MM.1S (cell line): Measurements from ENCODE around the gene CLCNKB.
"Not testable (repeated sequence)": the region's sequence is repeated elsewhere in the genome, so short reads cannot be mapped to it uniquely, and the experiment has no call there.

Source experiments
- DNase-seq: peaks from one replicate; pipeline ENCODE4 v3.0.0-alpha.2; 2015
- H2AFZ ChIP-seq: fragments of 300-600 bp; sonication (generic); 2 replicates; pipeline ENCODE4 v1.6.0; 2016; ENCODE audit warnings: antibody characterized with exemption, low read length
- H3F3A ChIP-seq: fragments of 300-600 bp; sonication (generic); 2 replicates; pipeline ENCODE4 v1.6.1; 2016; ENCODE audit warnings: mild to moderate bottlenecking, antibody characterized with exemption, low read length, moderate library complexity, mixed read lengths; ENCODE audit not compliant: insufficient read depth
- H3K27ac ChIP-seq: fragments of 300-600 bp; sonication (generic); 2 replicates; pipeline ENCODE4 v1.5.1; 2016; ENCODE audit warnings: mild to moderate bottlenecking, low read length
- H3K27me3 ChIP-seq: fragments of 300-600 bp; sonication (generic); replicated peaks from 2 replicates; pipeline ENCODE4 v1.6.0; 2016; ENCODE audit warnings: low read length; ENCODE audit not compliant: insufficient read depth
- H3K36me3 ChIP-seq: fragments of 300-600 bp; sonication (generic); replicated peaks from 2 replicates; pipeline ENCODE4 v1.6.1; 2016; ENCODE audit warnings: mild to moderate bottlenecking, low read length, mixed read lengths; ENCODE audit not compliant: insufficient read depth
- H3K4me1 ChIP-seq: fragments of 300-600 bp; sonication (generic); 2 replicates; pipeline ENCODE4 v1.6.1; 2016; ENCODE audit warnings: low read length, mixed read lengths
- H3K4me2 ChIP-seq: fragments of 300-600 bp; sonication (generic); 2 replicates; pipeline ENCODE4 v1.6.0; 2016; ENCODE audit warnings: low read depth, low read length
- H3K4me3 ChIP-seq: fragments of 300-600 bp; sonication (generic); 2 replicates; pipeline ENCODE4 v1.5.1; 2016; ENCODE audit warnings: low read length, mixed read lengths
- H3K79me2 ChIP-seq: fragments of 300-600 bp; sonication (generic); 2 replicates; pipeline ENCODE4 v1.6.1; 2016; ENCODE audit warnings: mixed run types, low read length, mixed read lengths
- H3K9ac ChIP-seq: fragments of 300-600 bp; sonication (generic); 2 replicates; pipeline ENCODE4 v1.6.1; 2016; ENCODE audit warnings: low read length, mixed read lengths
- H3K9me2 ChIP-seq: fragments of 300-600 bp; sonication (generic); replicated peaks from 2 replicates; pipeline ENCODE4 v1.6.1; 2016; ENCODE audit warnings: mild to moderate bottlenecking, low read length, mixed read lengths; ENCODE audit not compliant: insufficient read depth
- H3K9me3 ChIP-seq: fragments of 300-600 bp; sonication (generic); replicated peaks from 2 replicates; pipeline ENCODE4 v1.6.1; 2016; ENCODE audit warnings: mild to moderate bottlenecking, low read length, mixed read lengths; ENCODE audit not compliant: insufficient read depth
- H4K20me1 ChIP-seq: fragments of 300-600 bp; sonication (generic); 2 replicates; pipeline ENCODE4 v1.6.1; 2016; ENCODE audit warnings: mild to moderate bottlenecking, low read length, moderate library complexity, mixed read lengths; ENCODE audit not compliant: insufficient read depth
- CTCF ChIP-seq: fragments of 300-600 bp; sonication (generic); IDR thresholded peaks from 2 replicates; pipeline ENCODE4 v1.5.1; 2016; ENCODE audit warnings: antibody characterized with exemption, low read length, mixed read lengths
- EZH2 ChIP-seq: fragments of 300-600 bp; sonication (generic); optimal IDR thresholded peaks from 2 replicates; pipeline ENCODE3; 2017; ENCODE audit warnings: low read depth, mild to moderate bottlenecking, antibody characterized with exemption, low read length, mixed read lengths
- EZH2phosphoT487 ChIP-seq: fragments of 300-600 bp; sonication (generic); IDR thresholded peaks from 2 replicates; pipeline ENCODE4 v1.6.1; 2018; ENCODE audit warnings: antibody characterized with exemption, low read length

CLCNKB gene

GRCh38 chr1:16050328-16050727 lies 6.7 kb downstream of the CLCNKB start:
- H3K79me2 ChIP-seq = no peaks in the 10 kb centered on the region
- H3F3A ChIP-seq = no peaks in the 10 kb centered on the region
- H3K4me2 ChIP-seq = no peak overlapping the region
- no peak overlapping the region for H3K27ac ChIP-seq
- peaks cover 52% of the 10 kb centered on the region for H3K27me3 ChIP-seq
- no peak for DNase-seq
- no peak overlapping the region for H3K9ac ChIP-seq
- no peaks in the 10 kb centered on the region for H3K36me3 ChIP-seq
- H3K9me2 ChIP-seq = no peaks in the 10 kb centered on the region
- no peaks in the 10 kb centered on the region for H3K9me3 ChIP-seq
- peaks cover 12% of the 10 kb centered on the region; the same call in 1 of the 2 replicates for H3K4me1 ChIP-seq
- no peaks in the 10 kb centered on the region for H4K20me1 ChIP-seq
- TF ChIP-seq CTCF = no peak
- no peak for TF ChIP-seq EZH2
- TF ChIP-seq EZH2phosphoT487 = no peak
- H3K4me3 ChIP-seq = no peak overlapping the region
- H2AFZ ChIP-seq = no peak overlapping the region

GRCh38 chr1:16051039-16051438 lies 7.5 kb downstream of the CLCNKB start:
- no peaks in the 10 kb centered on the region for H3F3A ChIP-seq
- H3K9me3 ChIP-seq = no peaks in the 10 kb centered on the region
- no peak overlapping the region for H3K9ac ChIP-seq
- no peak overlapping the region for H3K27ac ChIP-seq
- TF ChIP-seq EZH2 = no peak
- TF ChIP-seq CTCF = no peak
- TF ChIP-seq EZH2phosphoT487 = no peak
- no peaks in the 10 kb centered on the region for H3K36me3 ChIP-seq
- DNase-seq = no peak
- H3K79me2 ChIP-seq = no peaks in the 10 kb centered on the region
- no peaks in the 10 kb centered on the region for H3K9me2 ChIP-seq
- H4K20me1 ChIP-seq = no peaks in the 10 kb centered on the region
- H3K4me3 ChIP-seq = no peak overlapping the region
- no peak overlapping the region for H3K4me2 ChIP-seq
- peaks cover 52% of the 10 kb centered on the region for H3K27me3 ChIP-seq
- no peak overlapping the region for H2AFZ ChIP-seq
- peaks cover 12% of the 10 kb centered on the region; the same call in 1 of the 2 replicates for H3K4me1 ChIP-seq

- not testable (repeated sequence) for H3K79me2 ChIP-seq, H3K27ac ChIP-seq, DNase-seq
These were observed 8.4 kb downstream of the CLCNKB start for GRCh38 chr1:16051949-16052348.

DNA sequence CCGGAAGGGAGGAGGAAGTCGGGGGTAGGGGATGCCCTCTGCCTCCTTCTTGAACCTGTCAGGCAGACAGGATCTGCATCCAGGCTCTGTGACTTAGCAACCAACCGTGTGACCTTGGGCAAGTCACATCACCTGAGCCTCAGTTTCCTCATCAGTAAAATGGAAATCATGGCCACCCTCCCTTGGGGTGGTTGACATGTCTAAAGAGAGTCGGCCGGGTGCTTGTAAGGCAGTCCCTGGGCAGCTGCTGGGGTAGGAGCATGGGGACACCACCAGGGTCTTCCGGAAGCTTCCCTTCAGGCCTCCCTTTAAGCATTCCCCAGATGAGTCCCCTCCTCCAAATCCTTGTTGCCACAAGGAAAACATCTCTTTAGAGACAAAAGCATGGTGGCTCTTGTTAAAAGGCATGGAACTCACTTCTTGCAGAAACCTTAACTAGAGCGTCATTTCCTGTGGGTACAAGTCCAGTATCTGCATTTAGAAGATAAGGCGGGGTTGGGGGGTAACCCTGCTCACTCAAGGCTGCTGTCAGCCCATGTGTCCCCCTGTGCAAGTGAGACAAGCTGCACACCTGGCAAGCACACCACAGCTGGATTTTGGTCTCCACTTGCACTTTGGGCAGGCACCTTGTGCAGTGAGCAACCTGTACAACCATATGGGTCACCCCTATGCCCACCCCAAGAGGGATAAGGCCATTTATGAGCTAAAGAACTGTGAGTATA lies 10.4 kb downstream of the CLCNKB start:
- Histone ChIP-seq H3K79me2 (no peaks in the 10 kb centered on the region), H3K27me3 (peaks cover 26% of the 10 kb centered on the region), H3K4me3 (no peak overlapping the region), H3F3A (no peaks in the 10 kb centered on the region), H2AFZ (no peak overlapping the region), H3K9me2 (no peaks in the 10 kb centered on the region), H3K9me3 (no peaks in the 10 kb centered on the region), H3K9ac (no peak overlapping the region), H3K4me1 (peaks cover 12% of the 10 kb centered on the region; the same call in 1 of the 2 replicates), H3K36me3 (no peaks in the 10 kb centered on the region), H4K20me1 (no peaks in the 10 kb centered on the region), H3K4me2 (no peak overlapping the region), H3K27ac (no peak overlapping the region)
- TF ChIP-seq EZH2phosphoT487 (no peak), EZH2 (no peak)
- peak; percentile 14 for DNase-seq

More at GRCh38 chr1:16051949-16052348, 8.4 kb downstream of the CLCNKB start:
- H3K4me2 ChIP-seq, H3K9ac ChIP-seq, H4K20me1 ChIP-seq, H3K9me3 ChIP-seq, H3F3A ChIP-seq, H3K4me3 ChIP-seq, H2AFZ ChIP-seq, H3K9me2 ChIP-seq, H3K36me3 ChIP-seq: not testable (repeated sequence)
- Histone ChIP-seq H3K4me1 (peaks cover 12% of the 10 kb centered on the region; the same call in 1 of the 2 replicates), H3K27me3 (peaks cover 43% of the 10 kb centered on the region)
